GM21367 (cell line): ENCODE measurements around the gene MPRIP.
"Not testable (repeated sequence)": the region's sequence is repeated elsewhere in the genome, so short reads cannot be mapped to it uniquely, and the experiment has no call there.

Source experiments
- ATAC-seq: cut with Tn5 transposase; IDR thresholded peaks from one replicate; pipeline ENCODE4 v1.9.1; 2021; ENCODE audit not compliant: unreplicated experiment

Gene MPRIP

GRCh38 chr17:17011043-17011907 is 31.0 kb upstream of the MPRIP start:
- ATAC-seq = not testable (repeated sequence)

- not testable (repeated sequence) for ATAC-seq
These were observed 28.2 kb upstream of the MPRIP start for GRCh38 chr17:17013828-17014747.

- ATAC-seq = not testable (repeated sequence)
These were observed 27.5 kb upstream of the MPRIP start for GRCh38 chr17:17014748-17015124.

- ATAC-seq = no peak
These were observed 27.0 kb upstream of the MPRIP start for GRCh38 chr17:17015230-17015629.

- not testable (repeated sequence) for ATAC-seq
These were observed 25.8 kb upstream of the MPRIP start for GRCh38 chr17:17016199-17017197.

GRCh38 chr17:17017343-17018014 is 24.8 kb upstream of the MPRIP start:
- no peak for ATAC-seq

GRCh38 chr17:17018021-17018441 is 24.2 kb upstream of the MPRIP start:
- no peak for ATAC-seq

GRCh38 chr17:17018612-17019429 is 23.4 kb upstream of the MPRIP start:
- ATAC-seq = no peak

- no peak for ATAC-seq
These were observed 22.9 kb upstream of the MPRIP start for GRCh38 chr17:17019430-17019762.

- ATAC-seq = no peak
These were observed 22.3 kb upstream of the MPRIP start for GRCh38 chr17:17019891-17020456.

- ATAC-seq = no peak
These were observed 21.4 kb upstream of the MPRIP start for GRCh38 chr17:17020821-17021193.

- ATAC-seq = no peak
These were observed 20.9 kb upstream of the MPRIP start for GRCh38 chr17:17021194-17021863.

- no peak for ATAC-seq
These were observed 20.2 kb upstream of the MPRIP start for GRCh38 chr17:17022011-17022410.

- ATAC-seq = no peak
These were observed 19.8 kb upstream of the MPRIP start for GRCh38 chr17:17022456-17022855.

GRCh38 chr17:17024778-17025300 is 17.4 kb upstream of the MPRIP start:
- no peak for ATAC-seq

- no peak for ATAC-seq
These were observed 16.6 kb upstream of the MPRIP start for GRCh38 chr17:17025621-17026020.

GRCh38 chr17:17026163-17026562 is 16.1 kb upstream of the MPRIP start:
- no peak for ATAC-seq

- ATAC-seq = no peak
These were observed 14.7 kb upstream of the MPRIP start for GRCh38 chr17:17027442-17028058.
